ENCODE measurements around the gene HECW1.
"Not testable (repeated sequence)": the region's sequence is repeated elsewhere in the genome, so short reads cannot be mapped to it uniquely, and the experiment has no call there.

Gene HECW1

DNA sequence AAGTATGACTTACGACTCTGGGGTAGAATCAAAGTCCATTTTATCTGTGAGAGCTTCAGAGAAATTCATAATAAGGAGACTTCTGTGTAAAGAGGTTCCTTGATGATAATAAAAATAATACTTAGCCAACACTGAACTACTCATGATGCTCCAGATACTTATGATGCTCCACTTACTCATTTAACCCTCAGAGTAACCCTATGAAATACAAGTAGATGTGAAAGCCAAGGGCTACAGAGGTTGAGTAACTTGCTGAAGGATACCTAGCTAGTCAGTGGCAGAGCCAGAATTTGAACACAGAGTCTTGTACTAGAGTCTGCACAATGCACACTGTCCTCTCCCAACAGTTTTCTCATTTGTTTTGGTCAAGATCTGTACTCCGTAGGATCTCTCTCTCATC is 89.5 kb downstream of the HECW1 start:
- H3K4me3 ChIP-seq (ENCODE audit: low read depth, low read length) = no peak overlapping the region

DNA sequence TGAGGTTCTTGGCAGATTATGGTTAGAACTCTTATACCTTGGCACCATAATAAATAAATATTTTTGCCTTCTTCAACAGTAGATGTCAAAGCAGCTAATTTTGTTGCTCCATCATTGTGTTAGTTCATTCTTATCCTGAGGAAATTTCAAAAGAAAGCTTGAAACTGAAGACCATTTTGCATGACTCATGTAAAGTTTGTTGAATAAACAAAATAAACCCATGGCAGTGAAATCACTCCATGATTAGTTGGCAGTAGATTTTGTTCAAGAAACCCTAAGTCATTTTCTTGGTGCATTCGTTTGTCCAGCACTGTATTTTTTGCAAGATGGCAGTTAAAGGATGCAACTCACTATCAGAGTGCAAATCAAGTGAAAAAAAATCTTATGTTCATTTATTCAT is 91.6 kb downstream of the HECW1 start:
- H3K4me3 ChIP-seq (ENCODE audit: low read depth, low read length) = no peak overlapping the region

DNA sequence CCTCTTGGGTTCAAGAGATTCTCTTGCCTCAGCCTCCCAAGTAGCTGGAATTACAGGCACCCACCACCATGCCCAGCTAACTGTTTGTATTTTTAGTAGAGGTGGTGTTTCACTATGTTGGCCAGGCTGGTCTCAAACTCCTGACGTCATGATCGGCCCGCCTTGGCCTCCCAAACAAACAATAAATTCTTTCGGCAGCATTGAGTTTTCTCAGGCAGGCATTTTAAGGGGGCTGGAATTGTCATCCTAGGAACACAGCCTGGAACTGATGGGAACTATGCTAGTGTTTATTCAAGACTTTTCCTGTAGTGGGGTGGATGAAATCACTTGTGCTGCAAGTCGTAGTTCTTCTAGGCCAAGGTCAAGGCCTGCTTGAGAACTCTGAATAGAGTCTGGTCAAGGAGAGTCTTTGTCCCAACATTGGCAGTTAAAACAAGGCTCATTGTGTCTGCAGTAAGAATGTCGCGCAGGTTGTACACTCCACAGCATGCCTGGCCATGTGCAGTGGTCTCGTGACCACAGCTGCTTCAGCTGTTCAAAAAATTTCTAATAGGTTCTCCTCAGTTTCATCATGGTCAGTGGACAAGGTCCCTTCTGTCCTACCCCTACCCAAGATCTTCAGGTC is 92.8 kb downstream of the HECW1 start:
- no peak overlapping the region for H3K4me3 ChIP-seq (ENCODE audit: low read depth, low read length)

DNA sequence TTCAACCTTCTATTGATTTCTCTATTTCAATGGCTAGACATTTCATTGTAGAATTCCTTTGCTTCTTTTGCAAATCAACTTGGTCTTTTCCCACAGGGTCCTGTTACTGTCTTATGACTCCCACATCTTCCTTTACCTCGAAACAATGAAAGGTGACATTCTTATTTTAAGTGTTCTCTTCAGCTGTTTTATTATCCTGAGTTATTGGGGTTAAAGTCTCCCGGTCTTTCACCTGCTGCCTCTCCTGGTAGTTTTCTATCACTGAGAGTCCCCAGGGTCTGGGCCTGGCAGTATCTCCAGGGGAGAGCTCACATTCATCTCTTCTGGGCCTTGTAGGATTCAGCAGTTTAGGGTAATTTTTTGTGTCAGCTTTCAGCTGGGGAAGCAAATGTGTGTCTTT is 95.8 kb downstream of the HECW1 start:
- no peak overlapping the region for H3K4me3 ChIP-seq (ENCODE audit: low read depth, low read length)

DNA sequence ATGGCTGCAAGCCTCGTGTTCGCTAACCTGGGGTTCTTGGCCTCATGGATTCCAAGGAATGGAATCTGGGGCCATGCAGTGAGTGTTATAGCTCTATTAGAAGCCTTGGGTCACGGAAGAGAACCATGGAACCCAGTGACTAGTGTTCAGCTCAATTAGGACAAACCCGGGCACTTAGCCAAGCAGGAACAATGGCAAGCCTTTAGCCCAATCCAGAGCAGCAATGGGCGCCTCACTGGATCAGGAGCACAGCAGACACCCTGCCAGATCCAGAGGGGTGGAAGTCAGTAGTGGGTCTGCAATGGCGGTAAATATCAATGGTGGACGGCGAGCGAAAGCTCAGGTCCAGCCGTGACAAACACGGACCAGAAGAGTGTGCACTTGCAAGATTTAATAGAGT is 98.1 kb downstream of the HECW1 start:
- H3K4me3 ChIP-seq (ENCODE audit: low read depth, low read length) = not testable (repeated sequence)

DNA sequence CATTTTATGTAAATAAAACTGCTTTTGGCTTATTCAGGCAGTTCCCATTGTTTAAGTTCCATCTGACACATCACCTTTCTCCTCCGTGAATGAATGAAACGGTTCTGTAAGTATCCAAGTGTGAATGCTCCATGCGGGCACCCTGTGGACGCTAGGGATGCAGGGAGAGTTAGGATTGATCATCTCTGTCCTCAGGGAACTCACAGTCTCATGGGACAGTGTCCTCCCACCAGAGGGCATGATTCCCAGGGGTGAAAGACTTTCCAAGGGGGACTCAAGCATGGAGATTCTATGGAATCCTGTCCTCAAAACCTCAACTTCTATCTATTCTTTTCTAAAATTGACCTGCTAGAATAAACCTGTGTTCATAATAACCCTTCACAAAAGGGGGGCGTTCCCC is 98.8 kb downstream of the HECW1 start:
- H3K4me3 ChIP-seq (ENCODE audit: low read depth, low read length) = no peak overlapping the region

DNA sequence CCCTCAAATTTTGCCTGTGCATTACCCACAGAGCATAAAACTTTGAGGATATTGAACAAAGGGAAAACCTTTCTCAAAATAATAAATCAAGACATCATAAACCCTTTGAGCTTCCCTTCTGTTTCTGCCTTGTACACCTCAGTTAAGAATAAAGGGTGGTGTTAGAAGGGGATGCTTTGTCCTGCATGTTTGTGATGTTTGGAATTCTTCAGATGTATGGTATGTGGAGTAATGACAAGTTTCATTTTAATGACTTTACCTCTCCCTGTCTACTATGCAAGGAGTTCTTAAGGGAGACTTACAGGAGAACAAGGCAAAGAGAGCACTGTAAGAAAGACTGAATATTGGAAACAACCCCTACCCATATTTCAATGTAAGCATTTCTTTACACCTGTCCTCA is 99.2 kb downstream of the HECW1 start:
- no peak overlapping the region for H3K4me3 ChIP-seq (ENCODE audit: low read depth, low read length)

DNA sequence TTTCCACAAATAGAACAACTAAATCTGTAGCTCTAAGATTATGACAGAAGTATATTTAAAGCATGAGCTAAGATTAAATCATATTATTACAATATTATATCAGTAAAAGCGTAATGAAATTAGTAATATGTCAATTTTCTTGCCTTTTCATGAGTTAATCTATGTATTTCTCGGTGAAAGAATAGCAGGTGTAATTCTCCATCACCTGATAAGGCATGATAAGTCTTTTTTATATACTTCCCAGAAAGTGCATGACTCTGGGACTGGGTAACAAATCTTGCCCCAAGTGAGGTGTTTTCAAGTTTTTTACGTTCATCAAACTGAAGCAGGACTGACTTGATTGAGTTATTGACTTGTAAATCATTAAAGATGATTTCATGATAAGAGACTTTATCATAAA is 100.5 kb downstream of the HECW1 start:
- no peak overlapping the region for H3K4me3 ChIP-seq (ENCODE audit: low read depth, low read length)

DNA sequence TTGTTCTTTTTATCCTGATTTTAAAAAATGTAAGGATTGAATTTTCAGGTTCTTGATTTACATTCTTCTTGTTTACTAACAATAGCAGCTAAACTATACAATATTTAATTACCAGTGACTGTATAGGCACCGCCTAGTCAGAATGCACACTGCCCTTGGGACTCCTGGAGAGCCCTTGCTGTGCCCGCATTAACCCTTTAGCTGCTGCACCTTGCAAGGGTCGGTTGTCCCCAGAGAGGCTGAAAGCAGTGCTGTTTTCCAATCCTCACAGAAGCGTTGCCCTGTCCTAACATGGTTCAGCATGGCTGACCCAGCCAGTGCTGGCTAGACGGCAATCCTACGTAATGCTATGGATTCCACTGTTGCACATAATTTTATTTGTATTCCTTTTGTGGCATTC is 102.6 kb downstream of the HECW1 start:
- H3K4me3 ChIP-seq (ENCODE audit: low read depth, low read length) = no peak overlapping the region

DNA sequence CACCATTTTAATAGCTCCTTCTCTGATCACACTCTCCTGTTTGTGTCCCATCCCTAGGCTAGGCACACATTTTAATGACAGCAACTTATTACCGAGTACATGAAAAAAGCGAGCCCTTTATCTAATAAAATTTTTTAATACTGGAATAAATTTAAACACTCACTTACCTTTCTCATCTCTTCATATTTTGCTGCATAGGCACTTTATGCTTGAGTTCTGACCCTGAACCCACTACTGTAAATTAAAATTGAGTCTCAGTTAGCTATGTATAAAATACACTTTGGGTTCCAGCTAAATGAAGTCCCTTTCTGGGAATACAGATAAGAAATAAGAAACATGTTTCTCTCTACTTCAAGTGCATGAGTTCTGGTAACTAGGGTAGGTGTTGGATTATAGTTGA is 104.6 kb downstream of the HECW1 start:
- H3K4me3 ChIP-seq (ENCODE audit: low read depth, low read length) = no peak overlapping the region

DNA sequence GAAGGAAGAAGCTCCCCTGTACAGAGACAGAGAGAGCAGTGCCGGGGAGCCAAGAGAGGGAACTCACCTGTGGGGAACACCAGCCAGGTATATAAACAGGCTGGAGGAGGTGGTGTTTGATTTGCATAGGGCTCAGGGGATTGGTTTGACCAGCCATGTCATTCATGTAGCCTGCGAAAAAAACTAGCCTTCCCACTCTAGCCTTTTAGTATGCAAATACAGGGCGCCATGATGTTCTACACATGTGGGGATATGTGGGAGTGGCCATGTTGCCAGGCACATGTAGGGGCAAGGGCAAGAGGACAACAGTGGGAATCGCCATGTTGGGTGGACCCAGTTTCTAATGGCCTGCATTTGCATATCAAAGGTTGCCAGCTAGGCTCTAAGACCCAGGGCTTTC is 106.5 kb downstream of the HECW1 start:
- H3K4me3 ChIP-seq (ENCODE audit: low read depth, low read length) = not testable (repeated sequence)

DNA sequence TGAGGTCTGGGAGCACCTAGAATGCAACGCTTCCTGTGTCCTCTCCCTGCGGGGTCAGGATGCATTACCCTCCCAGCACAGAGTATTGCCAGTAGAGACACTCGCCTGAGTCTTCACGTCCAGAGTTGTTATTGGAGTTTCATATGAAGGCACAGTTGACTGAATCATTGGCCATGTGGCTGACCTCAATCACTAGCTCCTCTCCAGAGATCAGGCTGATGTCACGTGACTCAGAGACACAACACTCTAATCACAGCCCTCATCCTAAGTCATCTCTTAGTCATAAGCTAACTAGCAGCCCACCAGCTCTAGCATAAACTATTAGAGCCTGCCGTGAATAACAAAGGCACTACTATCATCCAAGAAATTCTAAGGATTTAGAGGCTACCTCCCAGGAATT is 107.8 kb downstream of the HECW1 start:
- no peak overlapping the region for H3K4me3 ChIP-seq (ENCODE audit: low read depth, low read length)

DNA sequence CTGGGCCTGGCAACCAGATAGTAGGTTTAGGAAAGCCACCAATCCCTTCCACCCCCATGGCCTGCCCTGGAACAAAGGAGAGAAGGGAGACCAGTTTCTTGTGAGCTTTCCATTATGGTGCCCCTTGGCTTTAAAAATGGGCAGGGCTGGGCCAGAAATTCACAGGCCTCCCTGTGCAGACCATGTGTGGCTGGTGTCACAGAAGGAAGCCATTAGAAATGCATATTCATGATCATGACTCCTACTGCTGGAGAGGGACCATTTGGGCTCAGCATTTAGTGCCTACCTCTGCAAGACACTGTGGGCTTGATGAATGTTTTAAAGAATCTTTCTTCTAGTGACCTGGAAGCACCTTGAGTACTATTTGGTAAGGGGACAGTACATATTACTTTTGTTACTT is 108.3 kb downstream of the HECW1 start:
- H3K4me3 ChIP-seq (ENCODE audit: low read depth, low read length) = no peak overlapping the region

DNA sequence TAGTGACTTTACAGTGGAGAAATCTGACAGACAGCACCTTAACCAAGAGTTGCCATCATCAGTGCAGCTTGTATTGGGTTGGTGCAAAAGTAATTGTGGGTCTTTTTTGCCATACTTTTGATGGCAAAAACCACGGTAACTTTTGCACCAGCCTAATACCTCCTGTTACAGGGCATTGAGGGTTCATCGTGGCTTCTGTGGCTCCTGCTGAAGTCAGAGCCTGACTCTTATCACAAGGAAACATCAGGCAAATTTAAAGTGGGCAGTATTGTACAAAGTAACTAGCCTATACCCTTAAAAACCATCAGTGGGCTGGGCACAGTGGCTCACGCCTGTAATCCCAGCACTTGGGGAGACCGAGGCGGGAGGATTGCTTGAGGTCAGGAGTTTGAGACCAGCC is 117.4 kb downstream of the HECW1 start:
- no peak overlapping the region for H3K4me3 ChIP-seq (ENCODE audit: low read depth, low read length)

DNA sequence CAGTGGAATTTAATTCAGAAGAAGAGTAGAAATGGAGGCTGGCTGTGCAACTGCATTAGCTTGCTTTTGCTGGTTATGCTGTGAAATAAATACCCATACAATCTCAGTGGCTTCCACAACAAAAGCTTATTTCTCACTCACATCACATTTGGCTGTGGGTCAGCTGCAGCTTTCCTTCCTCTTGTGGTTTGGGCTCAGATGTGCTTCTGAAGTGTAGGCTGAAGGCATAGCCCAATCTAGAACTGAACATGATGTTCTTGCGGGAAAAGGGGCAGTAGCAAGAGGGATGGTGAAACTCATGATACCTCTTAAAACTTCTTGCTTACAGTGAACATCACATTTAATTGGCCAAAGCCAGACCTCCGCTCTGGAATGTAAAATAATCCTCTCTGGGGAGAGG is 119.9 kb downstream of the HECW1 start:
- no peak overlapping the region for H3K4me3 ChIP-seq (ENCODE audit: low read depth, low read length)

DNA sequence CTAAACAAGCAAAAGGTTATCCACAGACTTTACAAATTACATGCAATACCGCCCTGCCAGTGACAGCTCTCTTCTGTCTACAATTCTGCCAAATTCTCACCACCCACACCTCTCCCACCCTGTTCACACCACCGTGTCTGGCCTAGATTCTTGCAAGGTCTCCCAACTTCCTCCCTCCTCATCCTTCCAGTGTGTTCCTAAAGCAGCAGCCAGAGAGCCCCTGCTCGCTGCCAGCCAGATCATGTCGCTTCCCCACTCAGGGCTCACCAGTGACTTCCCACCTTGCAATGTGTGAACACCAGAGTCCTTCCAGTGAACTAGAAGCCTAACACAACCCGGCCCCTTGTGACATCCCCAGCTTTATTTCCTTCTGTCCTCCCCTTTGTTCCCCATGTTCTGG is 121.6 kb downstream of the HECW1 start:
- no peak overlapping the region for H3K4me3 ChIP-seq (ENCODE audit: low read depth, low read length)

DNA sequence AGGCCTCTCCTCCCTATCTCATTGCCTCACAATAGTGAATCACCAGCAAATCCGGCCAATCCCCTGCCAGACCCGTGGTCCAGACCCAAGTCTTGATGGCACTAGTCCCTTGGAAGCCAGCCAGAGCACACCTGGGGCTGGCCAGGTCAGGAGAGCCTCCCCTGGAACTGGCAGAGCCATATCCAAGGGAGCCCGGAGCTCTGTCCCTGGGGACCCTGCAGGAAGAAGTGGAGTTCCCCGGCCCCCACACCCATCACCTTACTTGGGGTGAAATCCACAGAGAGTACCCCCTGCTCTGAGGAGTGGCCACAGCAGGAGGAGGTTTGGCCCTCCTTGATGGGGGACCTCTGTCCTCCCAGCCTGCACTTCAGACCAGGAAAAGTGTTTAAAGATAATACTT is 122.5 kb downstream of the HECW1 start:
- no peak overlapping the region for H3K4me3 ChIP-seq (ENCODE audit: low read depth, low read length)

DNA sequence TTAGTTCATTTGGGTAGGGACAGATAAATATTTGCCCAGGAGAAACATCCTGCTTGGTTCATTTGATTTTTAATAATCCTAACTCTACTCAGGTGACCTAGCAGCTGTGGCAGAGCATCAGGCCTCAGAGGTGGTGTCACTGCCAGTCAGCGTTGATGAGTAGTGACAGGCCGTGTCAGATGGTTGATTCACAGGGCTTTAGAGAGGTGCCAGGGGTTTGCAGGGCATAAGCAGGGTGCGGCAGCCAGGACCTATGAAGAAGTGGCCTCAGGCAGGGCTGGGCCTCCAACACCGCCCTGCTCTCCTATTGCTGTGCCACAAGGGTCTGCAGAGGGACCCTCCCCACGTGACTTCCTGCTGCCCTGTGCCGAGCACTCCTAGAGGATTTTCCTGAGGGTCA is 128.1 kb downstream of the HECW1 start:
- no peak overlapping the region for H3K4me3 ChIP-seq (ENCODE audit: low read depth, low read length)

DNA sequence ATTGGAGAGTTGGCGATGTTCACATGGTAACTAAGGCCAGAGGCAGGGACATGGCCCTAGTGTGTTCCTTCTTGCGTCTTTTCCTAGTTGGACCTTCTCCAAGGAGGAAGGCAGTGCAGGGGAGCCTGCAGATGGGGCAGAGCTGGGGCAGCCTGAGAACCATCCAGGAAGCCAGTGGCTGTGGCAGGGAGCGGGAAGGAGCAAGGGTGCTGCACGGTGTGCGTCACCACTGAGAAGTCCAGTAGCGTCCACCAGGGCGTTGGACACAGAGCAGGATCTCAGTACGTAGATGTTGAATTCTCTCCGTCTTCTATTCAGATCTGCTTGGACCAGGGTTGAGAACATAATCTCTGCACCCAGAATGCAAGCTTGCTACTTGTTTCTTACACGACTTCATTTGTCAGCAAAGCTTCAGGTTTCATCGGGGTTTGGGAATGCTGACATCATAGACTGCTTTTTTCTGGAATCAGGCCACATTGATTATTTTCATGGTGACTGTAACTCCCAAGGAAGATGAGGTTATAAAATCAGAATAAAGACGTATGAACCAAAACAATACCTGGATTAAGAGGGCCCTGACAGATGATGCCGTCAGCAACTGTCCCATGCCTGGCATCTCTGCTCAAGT is 130.3 kb downstream of the HECW1 start:
- no peak overlapping the region for H3K4me3 ChIP-seq (ENCODE audit: low read depth, low read length)

DNA sequence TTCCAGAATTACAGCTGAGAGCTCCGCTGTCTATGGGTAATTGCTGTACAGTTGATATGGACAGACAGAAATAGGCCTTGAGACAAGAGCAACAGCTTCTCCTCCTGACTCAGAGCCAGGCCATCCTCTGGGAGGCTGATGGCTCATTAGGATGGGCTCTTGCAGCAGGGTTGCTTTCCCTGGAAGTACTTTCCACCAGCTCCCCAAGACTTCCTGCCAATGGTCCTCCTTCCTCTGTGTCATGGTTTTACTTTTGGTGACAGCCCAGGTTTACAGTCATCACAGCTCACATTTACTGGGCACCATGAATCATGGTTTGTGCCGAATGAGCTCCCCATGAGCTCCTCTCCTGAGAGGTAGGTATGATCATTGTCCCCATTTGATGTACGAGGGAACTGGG is 131.8 kb downstream of the HECW1 start:
- no peak overlapping the region for H3K4me3 ChIP-seq (ENCODE audit: low read depth, low read length)

DNA sequence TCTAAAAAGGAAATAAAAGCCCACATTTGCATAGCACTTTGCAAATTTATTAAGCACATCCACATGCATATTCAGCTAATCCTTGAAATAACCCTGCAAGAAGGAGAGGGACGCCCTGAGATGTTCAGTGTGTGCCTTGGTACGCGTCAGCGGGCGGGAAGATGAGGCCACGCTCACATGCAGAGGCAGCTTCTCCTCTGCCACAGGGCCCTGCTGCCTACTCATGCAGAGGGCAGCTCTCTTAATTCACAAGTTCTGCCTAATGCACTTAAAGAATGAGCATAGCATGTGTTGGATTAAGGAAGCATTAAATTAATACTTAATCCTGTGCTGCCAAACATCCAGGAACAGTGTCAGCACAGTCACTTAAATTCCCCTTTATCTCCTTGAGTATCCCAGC is 132.3 kb downstream of the HECW1 start:
- no peak overlapping the region for H3K4me3 ChIP-seq (ENCODE audit: low read depth, low read length)

DNA sequence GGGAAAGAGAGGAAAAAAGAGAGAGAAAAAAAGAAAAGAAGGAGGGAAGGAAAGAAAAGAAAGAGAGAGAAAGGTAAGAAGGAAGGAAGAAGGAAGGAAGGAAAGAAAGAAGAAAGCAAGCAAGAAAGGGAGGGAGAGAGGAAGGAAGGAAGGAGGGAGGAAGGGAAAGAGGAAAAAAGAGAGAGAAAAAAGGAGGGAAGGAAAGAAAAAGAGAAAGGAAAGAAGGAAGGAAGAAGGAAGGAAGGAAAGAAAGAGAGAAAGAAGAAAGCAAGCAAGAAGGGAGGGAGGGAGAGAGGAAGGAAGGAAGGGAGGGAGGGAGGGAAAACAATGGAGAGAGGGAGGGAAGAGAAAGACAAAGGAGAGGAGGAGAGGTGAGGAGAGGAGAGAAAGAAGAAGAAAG is 135.3 kb downstream of the HECW1 start:
- H3K4me3 ChIP-seq (ENCODE audit: low read depth, low read length) = no peak overlapping the region

DNA sequence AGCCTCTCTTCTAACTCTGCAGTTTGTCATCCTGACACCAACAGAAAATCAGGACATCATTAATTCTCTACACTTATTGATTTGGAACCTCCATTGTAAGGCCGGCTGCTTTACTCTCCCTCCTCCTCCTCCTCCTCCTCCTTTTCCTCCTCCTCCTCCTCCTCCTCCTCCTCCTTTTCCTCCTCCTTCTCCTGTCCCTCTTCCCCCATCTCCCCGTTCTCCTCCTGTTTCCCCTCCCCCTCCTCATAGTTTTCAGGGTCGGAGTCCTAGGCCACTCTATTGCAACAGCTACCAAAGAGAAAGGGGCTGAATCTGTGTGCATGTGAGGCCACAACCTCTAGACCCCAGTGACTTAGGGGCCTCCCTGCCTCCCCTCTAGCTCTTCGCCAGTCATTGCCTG is 136.1 kb downstream of the HECW1 start:
- H3K4me3 ChIP-seq (ENCODE audit: low read depth, low read length) = no peak overlapping the region

Data from iPS-11a (cell line).